CD8-positive, alpha-beta memory T cell (primary cell): Measurements from ENCODE around the gene PPM1E. TPM values are rescaled to one million over a fixed set of nuclear protein-coding genes. Genes with fewer than 3 reads are reported as not detected.
"Not testable (repeated sequence)": the region's sequence is repeated elsewhere in the genome, so short reads cannot be mapped to it uniquely, and the experiment has no call there.

Experiments used
- CTCF ChIA-PET: fragments of 350-600 bp; sonication (Branson Sonifier 250); formaldehyde crosslinking; loops from one replicate; lab custom pipeline; 2021; ENCODE audit warnings: antibody characterized with exemption; lab: Charles Lee
- POLR2A ChIA-PET: fragments of 350-600 bp; sonication (Branson Sonifier 250); formaldehyde crosslinking; loops from one replicate; lab custom pipeline; 2021; ENCODE audit warnings: antibody characterized with exemption; lab: Charles Lee
- DNase-seq, 5 donors: peaks; one replicate each; pipeline versions ENCODE4 v3.0.0 to v3.0.0-alpha.2; 2020 to 2022; ENCODE audit warnings: mixed read lengths in 1 of 5
- H3K27ac ChIP-seq: one replicate; pipeline ENCODE4 v1.7.0; 2013; ENCODE audit warnings: low read depth, mild to moderate bottlenecking, low read length, moderate library complexity
- H3K27me3 ChIP-seq: 2 replicates; pipeline ENCODE4 v1.7.0; 2013; ENCODE audit warnings: low read length, mild to moderate bottlenecking; ENCODE audit not compliant: insufficient read depth, poor library complexity, severe bottlenecking
- H3K36me3 ChIP-seq: 2 replicates; pipeline ENCODE4 v1.7.0; 2013; ENCODE audit warnings: mild to moderate bottlenecking, low read length, moderate library complexity; ENCODE audit not compliant: insufficient read depth
- H3K4me1 ChIP-seq: 2 replicates; pipeline ENCODE4 v1.7.0; 2013; ENCODE audit warnings: mild to moderate bottlenecking, low read length, moderate library complexity; ENCODE audit not compliant: insufficient read depth
- H3K4me3 ChIP-seq: 2 replicates; pipeline ENCODE4 v1.7.0; 2013; ENCODE audit warnings: mild to moderate bottlenecking, low read length
- H3K9me3 ChIP-seq: 2 replicates; pipeline ENCODE4 v1.7.0; 2013; ENCODE audit warnings: mild to moderate bottlenecking, low read length
- H3K27ac Mint-ChIP-seq, 8 donors: one replicate each; pipeline ENCODE4 v1.8.0; 2020 to 2021; ENCODE audit warnings: mixed read lengths in 8 of 8, mild to moderate bottlenecking in 6 of 8, inconsistent platforms in 3 of 8, moderate library complexity in 3 of 8
- H3K27me3 Mint-ChIP-seq, 2 donors: one replicate each; pipeline ENCODE4 v1.8.0; 2020 to 2021; ENCODE audit warnings: mixed read lengths in 2 of 2, mild to moderate bottlenecking in 1 of 2, moderate library complexity in 1 of 2
- H3K36me3 Mint-ChIP-seq, 3 donors: one replicate each; pipeline ENCODE4 v1.8.0; 2020 to 2021; ENCODE audit warnings: mixed read lengths in 3 of 3, inconsistent platforms in 1 of 3, mild to moderate bottlenecking in 1 of 3
- H3K4me1 Mint-ChIP-seq, 3 donors: one replicate each; pipeline ENCODE4 v1.8.0; 2020 to 2021; ENCODE audit warnings: mixed read lengths in 3 of 3, inconsistent platforms in 1 of 3, mild to moderate bottlenecking in 1 of 3
- H3K4me3 Mint-ChIP-seq, 7 donors: one replicate each; pipeline ENCODE4 v1.8.0; 2020 to 2021; ENCODE audit warnings: mixed read lengths in 7 of 7, mild to moderate bottlenecking in 6 of 7, moderate library complexity in 4 of 7, inconsistent platforms in 2 of 7
- H3K9me3 Mint-ChIP-seq, 5 donors: one replicate each; pipeline ENCODE4 v1.8.0; 2020 to 2022; ENCODE audit warnings: mixed read lengths in 5 of 5, mild to moderate bottlenecking in 3 of 5, moderate library complexity in 2 of 5, inconsistent platforms in 1 of 5
- polyA plus RNA-seq: library from polyadenylated mRNA; unstranded; fragments of 300-500 nt; fragmentation: Illumina TruSeq; gene quantifications from one replicate; pipeline ENCODE4 v1.2.3, GENCODE V29; 2021
- total RNA-seq, 2 experiments: library from RNA; stranded (reverse); gene quantifications; one replicate each; pipeline ENCODE4 v1.2.3, GENCODE V29; 2021

The PPM1E gene
- total and polyA plus RNA-seq, 3 experiments from 2014 or later = 0.05 TPM; not detected in 2

DNA sequence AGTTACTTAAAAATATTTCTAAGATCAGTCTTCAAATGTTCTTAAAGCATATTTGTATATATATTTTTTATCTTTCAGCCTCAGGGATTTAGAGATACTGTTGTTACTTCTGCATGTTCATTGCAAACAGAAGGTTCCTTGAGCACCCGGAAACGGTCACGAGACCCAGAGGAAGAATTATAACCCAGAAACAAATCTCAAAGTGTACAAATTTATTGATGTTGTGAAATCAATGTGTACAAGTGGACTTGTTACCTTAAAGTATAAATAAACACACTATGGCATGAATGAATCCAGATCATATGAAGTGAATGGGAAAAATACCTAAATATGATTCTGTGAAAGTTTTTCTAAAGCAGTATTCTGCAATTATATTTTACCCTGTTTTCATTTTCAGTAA is 21.6 kb upstream of the PPM1E start:
- ChIA-PET POLR2A (no interaction called here), CTCF (no interaction called here)
- Histone ChIP-seq H3K27me3 (no peaks in the 10 kb centered on the region), H3K4me1 (no peaks in the 10 kb centered on the region), H3K36me3 (no peaks in the 10 kb centered on the region), H3K4me3 (no peak overlapping the region), H3K27ac (no peak overlapping the region), H3K9me3 (no peaks in the 10 kb centered on the region)
- Mint-ChIP-seq H3K4me3 (no peak overlapping the region), H3K9me3 (no peaks in the 10 kb centered on the region), H3K36me3 (peaks cover 0 to 26% (median 2%) of the 10 kb centered on the region in 3 donors), H3K4me1 (no peaks in the 10 kb centered on the region), H3K27me3 (no peaks in the 10 kb centered on the region), H3K27ac (no peak overlapping the region)
- DNase-seq = no peak

DNA sequence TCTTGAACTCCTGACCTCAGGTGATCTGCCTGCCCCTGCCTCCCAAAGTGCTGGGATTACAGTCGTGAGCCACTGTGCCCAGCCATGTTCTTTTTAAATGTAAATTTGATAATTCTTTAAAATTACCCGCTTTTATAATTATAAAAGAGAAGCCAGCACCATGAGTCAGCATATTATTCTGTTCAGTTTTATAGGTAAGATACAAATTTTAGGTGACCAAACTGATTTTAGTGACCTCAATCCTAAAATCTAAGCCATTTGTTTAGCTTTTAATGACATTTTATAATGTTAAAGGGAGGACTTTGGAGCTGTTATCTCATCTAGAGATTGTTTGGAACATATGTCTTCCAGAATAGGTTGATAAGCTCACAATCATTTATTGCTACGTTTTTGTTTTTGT is 20.8 kb upstream of the PPM1E start:
- H3K9me3 ChIP-seq = no peaks in the 10 kb centered on the region
- no peak overlapping the region for H3K27ac ChIP-seq
- no peaks in the 10 kb centered on the region for H3K4me1 ChIP-seq
- POLR2A ChIA-PET = no interaction called here
- Mint-ChIP-seq H3K4me3 (no peak overlapping the region), H3K9me3 (no peaks in the 10 kb centered on the region), H3K4me1 (no peaks in the 10 kb centered on the region), H3K27me3 (no peaks in the 10 kb centered on the region), H3K36me3 (peaks cover 0 to 23% (median 2%) of the 10 kb centered on the region in 3 donors), H3K27ac (no peak overlapping the region)
- H3K27me3 ChIP-seq = no peaks in the 10 kb centered on the region
- no peaks in the 10 kb centered on the region for H3K36me3 ChIP-seq
- no peak overlapping the region for H3K4me3 ChIP-seq
- no peak for DNase-seq
- CTCF ChIA-PET = no interaction called here

DNA sequence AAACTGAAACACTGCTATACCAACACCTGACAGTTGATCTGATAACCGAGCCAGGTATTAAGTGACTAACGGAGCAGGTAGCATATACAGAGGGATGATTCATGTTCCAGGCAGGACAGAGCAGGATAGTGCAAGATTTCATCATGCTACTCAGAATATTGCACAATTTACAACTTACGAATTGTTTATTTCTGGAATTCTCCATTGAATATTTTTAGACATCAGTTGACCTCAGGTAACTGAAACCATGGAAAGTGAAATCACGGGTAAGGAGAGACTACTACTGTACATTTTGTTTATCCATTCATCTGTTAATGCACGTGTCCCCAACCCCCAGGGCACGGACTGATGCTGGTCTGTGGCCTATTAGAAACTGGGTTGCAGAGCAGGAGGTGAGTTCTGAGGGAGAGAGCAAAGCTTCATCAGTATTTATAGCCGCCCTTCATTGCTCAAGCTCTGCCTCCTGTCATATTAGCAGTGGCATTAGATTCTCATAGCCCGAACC is 14.5 kb upstream of the PPM1E start:
- Mint-ChIP-seq H3K27me3 (no peaks in the 10 kb centered on the region), H3K4me3 (no peak overlapping the region), H3K9me3 (no peaks in the 10 kb centered on the region), H3K27ac (no peak overlapping the region), H3K36me3 (no peaks in the 10 kb centered on the region), H3K4me1 (no peaks in the 10 kb centered on the region)
- POLR2A ChIA-PET = no interaction called here
- Histone ChIP-seq H3K4me1 (no peaks in the 10 kb centered on the region), H3K27me3 (no peaks in the 10 kb centered on the region), H3K27ac (no peak overlapping the region), H3K9me3 (no peaks in the 10 kb centered on the region), H3K36me3 (no peaks in the 10 kb centered on the region), H3K4me3 (no peak overlapping the region)
- no peak for DNase-seq
- CTCF ChIA-PET = no interaction called here

DNA sequence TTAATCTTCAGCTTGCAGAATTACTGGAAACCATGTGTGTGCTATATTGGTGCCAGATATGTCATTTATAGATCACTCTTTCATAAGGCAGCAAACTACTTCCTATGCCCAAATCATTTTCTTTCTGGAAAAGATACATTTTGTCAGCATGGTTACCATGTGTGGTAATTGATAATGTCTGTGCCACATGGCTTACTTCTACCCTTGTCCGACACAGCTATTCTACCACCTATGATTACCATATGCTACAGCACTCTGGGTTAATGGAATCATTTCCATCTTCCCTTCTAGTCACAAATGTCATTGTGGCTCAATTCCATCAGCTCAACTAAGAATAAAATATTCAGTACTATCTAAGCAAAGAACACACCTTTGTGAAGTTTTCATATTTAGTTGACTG is 8.0 kb upstream of the PPM1E start:
- Histone ChIP-seq H3K36me3 (no peaks in the 10 kb centered on the region), H3K27me3 (no peaks in the 10 kb centered on the region), H3K4me1 (no peaks in the 10 kb centered on the region), H3K4me3 (no peak overlapping the region), H3K9me3 (no peaks in the 10 kb centered on the region), H3K27ac (no peak overlapping the region)
- Mint-ChIP-seq H3K27me3 (peaks cover 3 to 6% of the 10 kb centered on the region in 2 donors), H3K4me3 (no peak overlapping the region), H3K36me3 (no peaks in the 10 kb centered on the region), H3K9me3 (no peaks in the 10 kb centered on the region), H3K4me1 (no peaks in the 10 kb centered on the region), H3K27ac (no peak overlapping the region)
- ChIA-PET CTCF (no interaction called here), POLR2A (no interaction called here)
- DNase-seq = no peak

DNA sequence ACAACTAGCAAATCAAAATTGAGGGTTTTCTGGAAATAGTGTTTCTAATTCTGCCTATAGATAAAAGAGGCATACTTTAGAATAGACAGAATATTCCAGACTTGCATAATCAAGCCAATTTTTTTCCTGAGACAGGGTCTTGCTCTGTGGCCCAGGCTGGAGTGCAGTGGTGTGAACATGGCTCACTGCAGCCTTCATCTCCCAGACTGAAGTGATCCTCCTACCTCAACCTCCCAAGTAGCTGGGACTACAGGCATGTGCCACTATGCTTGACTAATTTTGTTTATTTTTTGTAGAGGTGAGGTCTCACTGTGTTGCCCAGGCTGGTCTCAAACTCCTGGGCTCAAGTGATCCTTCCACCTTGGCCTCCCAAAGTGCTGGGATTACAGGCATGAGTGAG is 6.0 kb upstream of the PPM1E start:
- peaks cover 10 to 15% of the 10 kb centered on the region in 2 donors for H3K27me3 Mint-ChIP-seq
- H3K4me1 ChIP-seq, H3K9me3 ChIP-seq, POLR2A ChIA-PET, DNase-seq, H3K36me3 ChIP-seq, H3K4me1 Mint-ChIP-seq, H3K4me3 ChIP-seq, H3K27ac ChIP-seq, H3K27ac Mint-ChIP-seq, H3K36me3 Mint-ChIP-seq, H3K9me3 Mint-ChIP-seq, H3K4me3 Mint-ChIP-seq, H3K27me3 ChIP-seq, CTCF ChIA-PET: not testable (repeated sequence)

DNA sequence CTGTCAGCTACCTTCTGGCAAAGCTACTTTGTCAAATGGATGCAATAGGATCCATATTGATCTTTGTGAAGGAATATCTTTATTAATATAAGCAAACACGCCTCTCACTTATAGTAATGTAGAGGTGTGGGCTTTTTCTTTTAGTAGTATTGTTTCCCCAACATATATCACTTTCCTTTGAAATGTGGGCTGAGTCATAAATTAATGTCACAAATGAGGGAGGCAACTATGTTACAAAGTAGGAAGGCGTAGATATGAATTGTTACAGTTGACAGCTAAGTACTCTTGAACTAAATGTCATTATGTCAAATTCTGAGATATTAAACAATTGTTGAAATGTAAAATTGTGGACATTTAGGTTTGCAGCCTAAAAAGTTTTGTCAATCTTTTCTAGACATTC is 2.6 kb upstream of the PPM1E start:
- Mint-ChIP-seq H3K36me3 (peaks cover 0 to 3% (median 0%) of the 10 kb centered on the region in 3 donors), H3K9me3 (peaks cover 0 to 2% (median 0%) of the 10 kb centered on the region in 5 donors), H3K4me1 (peaks cover 7 to 21% (median 16%) of the 10 kb centered on the region in 3 donors), H3K27ac (no peak overlapping the region), H3K4me3 (no peak overlapping the region), H3K27me3 (peaks cover 31 to 39% of the 10 kb centered on the region in 2 donors)
- CTCF ChIA-PET = interaction anchor here (0.7 kb wide), 1 partner anchor 42 kb away, joined by 3 read pairs; no protein-coding TSS in a partner anchor
- no peaks in the 10 kb centered on the region for H3K9me3 ChIP-seq
- no peak overlapping the region for H3K4me3 ChIP-seq
- POLR2A ChIA-PET = no interaction called here
- peaks cover 12% of the 10 kb centered on the region for H3K4me1 ChIP-seq
- no peak overlapping the region for H3K27ac ChIP-seq
- no peaks in the 10 kb centered on the region for H3K36me3 ChIP-seq
- H3K27me3 ChIP-seq = peaks cover 16% of the 10 kb centered on the region
- DNase-seq = no peak

DNA sequence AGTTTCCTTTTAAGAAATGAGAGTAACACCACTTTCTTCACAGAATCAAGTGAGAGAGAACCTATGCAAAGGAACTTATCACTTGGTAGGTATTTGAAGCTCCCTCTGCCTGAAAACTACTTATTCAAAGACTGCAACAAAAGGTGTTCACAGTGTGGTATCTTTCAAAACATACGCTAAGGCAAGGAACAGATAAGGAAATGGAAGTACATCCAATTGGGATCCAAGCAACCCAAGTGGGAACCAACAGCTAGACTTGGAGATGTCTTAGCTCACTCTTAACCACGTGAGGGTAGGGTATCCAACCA is 431 bp upstream of the PPM1E start:
- Mint-ChIP-seq H3K4me1 (peaks cover 7 to 21% (median 16%) of the 10 kb centered on the region in 3 donors), H3K4me3 (peak overlapping the region; percentile 53 to 91 (median 78)), H3K9me3 (peaks cover 0 to 2% (median 0%) of the 10 kb centered on the region in 5 donors), H3K36me3 (peaks cover 0 to 3% (median 0%) of the 10 kb centered on the region in 3 donors), H3K27me3 (peaks cover 43 to 57% of the 10 kb centered on the region in 2 donors), H3K27ac (peak overlapping the region in 1 of 8 donors; percentile 11)
- H3K27ac ChIP-seq = no peak overlapping the region
- H3K4me1 ChIP-seq = peaks cover 12% of the 10 kb centered on the region
- H3K9me3 ChIP-seq = no peaks in the 10 kb centered on the region
- H3K4me3 ChIP-seq = peak overlapping the region; percentile 69
- POLR2A ChIA-PET = no interaction called here
- CTCF ChIA-PET = no interaction called here
- no peaks in the 10 kb centered on the region for H3K36me3 ChIP-seq
- H3K27me3 ChIP-seq = peaks cover 29% of the 10 kb centered on the region
- no peak for DNase-seq

DNA sequence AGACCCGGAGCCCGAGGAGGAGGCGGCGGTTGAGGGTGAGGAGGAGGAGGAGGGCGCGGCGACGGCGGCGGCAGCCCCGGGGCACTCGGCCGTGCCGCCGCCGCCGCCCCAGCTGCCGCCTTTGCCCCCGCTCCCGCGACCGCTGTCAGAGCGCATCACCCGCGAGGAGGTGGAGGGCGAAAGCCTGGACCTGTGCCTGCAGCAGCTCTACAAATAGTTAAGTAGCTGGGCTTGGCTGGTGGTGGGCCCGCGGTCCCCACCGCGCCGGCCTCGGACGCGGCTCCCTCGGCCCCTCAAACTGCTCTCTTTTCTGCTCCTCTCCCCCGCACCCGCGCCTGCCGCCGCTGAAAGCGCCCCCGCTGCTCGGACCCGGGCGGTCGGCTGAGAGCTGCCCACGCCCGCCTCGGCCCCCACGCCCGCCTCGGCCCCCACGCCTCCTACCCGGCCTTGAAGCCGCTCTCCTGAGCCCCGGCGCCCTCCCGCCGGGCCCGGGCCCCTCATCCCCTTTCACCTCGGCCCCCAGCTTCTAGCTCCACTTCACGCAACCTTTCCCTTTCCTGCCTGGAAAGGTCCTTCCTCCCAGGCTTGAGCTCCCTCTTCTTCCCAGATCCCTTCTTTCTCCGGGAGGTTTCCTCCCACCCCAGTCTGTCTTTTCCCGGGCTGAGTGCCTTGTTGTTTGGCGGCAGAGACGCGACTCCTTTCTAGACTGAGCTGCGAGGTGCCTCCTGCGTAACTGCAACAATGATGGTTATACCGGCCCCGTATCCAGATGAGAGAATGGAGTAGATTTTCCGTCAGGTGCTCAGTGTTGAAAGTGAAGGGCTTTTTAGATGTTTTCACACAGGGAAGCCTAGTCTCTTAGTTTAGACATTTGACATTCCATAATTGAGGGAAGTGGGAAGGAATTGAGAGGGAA is 850 bp downstream of the PPM1E start:
- Histone ChIP-seq H3K9me3 (no peaks in the 10 kb centered on the region), H3K4me1 (peaks cover 12% of the 10 kb centered on the region), H3K36me3 (no peaks in the 10 kb centered on the region), H3K4me3 (peak overlapping the region; percentile 69), H3K27ac (no peak overlapping the region), H3K27me3 (peaks cover 29% of the 10 kb centered on the region)
- Mint-ChIP-seq H3K9me3 (peaks cover 0 to 2% (median 0%) of the 10 kb centered on the region in 5 donors), H3K27ac (peak overlapping the region in 2 of 8 donors; percentile 28 to 65), H3K4me3 (peak overlapping the region; percentile 58 to 92 (median 91)), H3K27me3 (peaks cover 50 to 67% of the 10 kb centered on the region in 2 donors), H3K4me1 (peaks cover 7 to 21% (median 16%) of the 10 kb centered on the region in 3 donors), H3K36me3 (peaks cover 0 to 3% (median 0%) of the 10 kb centered on the region in 3 donors)
- DNase-seq = no peak
- ChIA-PET CTCF (interaction anchor here (1.0 kb wide), 1 partner anchor 13 kb away, joined by 3 read pairs; no protein-coding TSS in a partner anchor), POLR2A (no interaction called here)
